SH-SY5Y (cell line): Measurements from ENCODE around the gene B4GALT5.

Experiments
- GATA2 ChIP-seq: IDR thresholded peaks from 2 replicates; pipeline ENCODE4 v1.6.1; 2011; ENCODE audit warnings: mild to moderate bottlenecking, low read depth, low read length
- GATA3 ChIP-seq: IDR thresholded peaks from 2 replicates; pipeline ENCODE4 v1.6.1; 2011; ENCODE audit warnings: low read depth, mild to moderate bottlenecking, low read length, moderate library complexity

The B4GALT5 gene

GRCh38 chr20:49681850-49682216 lies 31.8 kb downstream of the B4GALT5 start:
- no peak for TF ChIP-seq GATA2
- no peak for TF ChIP-seq GATA3

- no peak for TF ChIP-seq GATA2
- no peak for TF ChIP-seq GATA3
Measured at GRCh38 chr20:49680484-49680883, 33.2 kb downstream of the B4GALT5 start.

- TF ChIP-seq GATA2 (no peak), GATA3 (no peak)
Measured at GRCh38 chr20:49679634-49680033, 34.0 kb downstream of the B4GALT5 start.

- no peak for TF ChIP-seq GATA3
- TF ChIP-seq GATA2, result no peak
Measured at GRCh38 chr20:49677777-49678758, 35.6 kb downstream of the B4GALT5 start.

- TF ChIP-seq GATA3 (no peak), GATA2 (no peak)
Measured at GRCh38 chr20:49676581-49677291, 36.9 kb downstream of the B4GALT5 start.

- no peak for TF ChIP-seq GATA2
- TF ChIP-seq GATA3, result no peak
Measured at GRCh38 chr20:49675368-49676151, 38.1 kb downstream of the B4GALT5 start.

GRCh38 chr20:49674383-49675352 lies 39.0 kb downstream of the B4GALT5 start:
- TF ChIP-seq GATA3, result no peak
- TF ChIP-seq GATA2, result no peak

- TF ChIP-seq GATA3 (no peak), GATA2 (no peak)
Measured at GRCh38 chr20:49672096-49672664, 41.5 kb downstream of the B4GALT5 start.

- no peak for TF ChIP-seq GATA2
- TF ChIP-seq GATA3, result no peak
Measured at GRCh38 chr20:49671433-49671832, 42.2 kb downstream of the B4GALT5 start.

GRCh38 chr20:49669601-49670189 lies 44.0 kb downstream of the B4GALT5 start:
- no peak for TF ChIP-seq GATA2
- TF ChIP-seq GATA3, result no peak

- TF ChIP-seq GATA3, result no peak
- TF ChIP-seq GATA2, result no peak
Measured at GRCh38 chr20:49668181-49668877, 45.3 kb downstream of the B4GALT5 start.

- TF ChIP-seq GATA3 (no peak), GATA2 (no peak)
Measured at GRCh38 chr20:49666911-49667310, 46.8 kb downstream of the B4GALT5 start.
